ENCODE results near the gene TPCN2.

Gene TPCN2

DNA sequence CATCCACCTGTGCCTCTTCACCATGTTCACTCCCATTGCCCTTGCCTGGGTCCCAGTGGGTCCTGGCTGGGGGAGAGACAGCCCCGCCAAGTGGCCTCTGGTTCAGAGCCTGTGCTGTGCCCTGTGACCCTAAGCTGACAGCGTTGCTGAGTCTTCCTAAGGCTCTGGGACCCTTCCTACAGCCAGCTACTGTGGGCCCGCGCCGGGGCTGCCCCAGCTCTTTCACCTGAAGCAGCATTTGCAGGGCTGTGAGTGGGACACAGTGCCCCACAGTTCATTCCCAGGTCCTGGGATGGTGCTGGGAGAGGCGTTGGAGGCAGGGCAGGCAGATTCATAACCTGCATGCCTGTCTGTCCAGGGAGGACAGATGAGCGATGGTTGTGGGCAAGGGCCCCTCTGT is 10.7 kb downstream of the TPCN2 start:
- peaks cover 4% of the 10 kb centered on the region; the same call in 1 of the 2 replicates for H3K79me2 ChIP-seq (ENCODE audit: insufficient read depth, low read length)
- H4K20me1 ChIP-seq (ENCODE audit: low read depth, low read length) = no peaks in the 10 kb centered on the region
- H3K27ac ChIP-seq (ENCODE audit: low read depth, low read length) = no peak overlapping the region
- H3K4me3 ChIP-seq (ENCODE audit: insufficient read depth, low read length, poor library complexity, severe bottlenecking) = no peak overlapping the region
- no peak overlapping the region for H2AFZ ChIP-seq (ENCODE audit: low read depth, low read length, severe bottlenecking)
- H3K9ac ChIP-seq (ENCODE audit: low read length) = no peak overlapping the region
- H3K4me2 ChIP-seq (ENCODE audit: low read depth, low read length, poor library complexity, severe bottlenecking) = no peak overlapping the region
- no peaks in the 10 kb centered on the region for H3K9me2 ChIP-seq (replicated peaks; ENCODE audit: insufficient read depth, low read length)
- no peaks in the 10 kb centered on the region for H3K9me3 ChIP-seq (ENCODE audit: insufficient read depth, low read length)
- H3K27me3 ChIP-seq (ENCODE audit: low read length) = no peaks in the 10 kb centered on the region
- TF ChIP-seq, protein P1, sequence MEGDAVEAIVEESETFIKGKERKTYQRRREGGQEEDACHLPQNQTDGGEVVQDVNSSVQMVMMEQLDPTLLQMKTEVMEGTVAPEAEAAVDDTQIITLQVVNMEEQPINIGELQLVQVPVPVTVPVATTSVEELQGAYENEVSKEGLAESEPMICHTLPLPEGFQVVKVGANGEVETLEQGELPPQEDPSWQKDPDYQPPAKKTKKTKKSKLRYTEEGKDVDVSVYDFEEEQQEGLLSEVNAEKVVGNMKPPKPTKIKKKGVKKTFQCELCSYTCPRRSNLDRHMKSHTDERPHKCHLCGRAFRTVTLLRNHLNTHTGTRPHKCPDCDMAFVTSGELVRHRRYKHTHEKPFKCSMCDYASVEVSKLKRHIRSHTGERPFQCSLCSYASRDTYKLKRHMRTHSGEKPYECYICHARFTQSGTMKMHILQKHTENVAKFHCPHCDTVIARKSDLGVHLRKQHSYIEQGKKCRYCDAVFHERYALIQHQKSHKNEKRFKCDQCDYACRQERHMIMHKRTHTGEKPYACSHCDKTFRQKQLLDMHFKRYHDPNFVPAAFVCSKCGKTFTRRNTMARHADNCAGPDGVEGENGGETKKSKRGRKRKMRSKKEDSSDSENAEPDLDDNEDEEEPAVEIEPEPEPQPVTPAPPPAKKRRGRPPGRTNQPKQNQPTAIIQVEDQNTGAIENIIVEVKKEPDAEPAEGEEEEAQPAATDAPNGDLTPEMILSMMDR (IDR thresholded peaks at IDR 0.05; ENCODE audit: insufficient read depth, low read length, poor library complexity, severe bottlenecking) = no peak
- TF ChIP-seq EZH2phosphoT487 (conservative IDR thresholded peaks at IDR 0.05; ENCODE audit: low read length) = no peak
- no peaks in the 10 kb centered on the region for H3K36me3 ChIP-seq (ENCODE audit: low read length)
- H3F3A ChIP-seq (ENCODE audit: insufficient read depth) = peaks cover 16% of the 10 kb centered on the region

DNA sequence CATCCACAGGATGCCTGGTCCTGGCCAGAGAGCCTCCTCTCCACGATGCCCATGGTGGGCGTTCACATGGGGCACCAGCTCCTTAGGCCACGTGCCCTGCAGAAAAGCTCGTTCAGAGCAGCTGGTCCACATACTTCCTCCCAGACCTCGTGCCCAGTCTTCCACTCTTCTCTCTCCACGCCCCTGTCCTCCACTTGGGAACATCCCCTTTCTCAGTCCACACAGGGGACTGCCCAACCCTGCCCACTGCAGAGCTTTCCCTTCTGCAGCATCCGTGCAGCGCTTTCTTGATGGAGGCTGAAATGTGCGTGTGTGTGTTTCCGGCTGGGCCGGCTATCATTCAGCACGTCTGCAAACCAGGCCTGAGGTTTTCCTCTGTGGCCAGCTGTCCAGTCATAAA is 11.3 kb downstream of the TPCN2 start:
- Histone ChIP-seq H3K27ac (ENCODE audit: low read depth, low read length) (no peak overlapping the region), H3K9ac (ENCODE audit: low read length) (no peak overlapping the region), H3K79me2 (ENCODE audit: insufficient read depth, low read length) (peaks cover 4% of the 10 kb centered on the region; the same call in 1 of the 2 replicates), H3K4me2 (ENCODE audit: low read depth, low read length, poor library complexity, severe bottlenecking) (no peak overlapping the region), H3K4me3 (ENCODE audit: insufficient read depth, low read length, poor library complexity, severe bottlenecking) (no peak overlapping the region), H3K9me3 (ENCODE audit: insufficient read depth, low read length) (no peaks in the 10 kb centered on the region), H3F3A (ENCODE audit: insufficient read depth) (peaks cover 15% of the 10 kb centered on the region), H3K9me2 (replicated peaks; ENCODE audit: insufficient read depth, low read length) (no peaks in the 10 kb centered on the region), H3K27me3 (ENCODE audit: low read length) (no peaks in the 10 kb centered on the region), H2AFZ (ENCODE audit: low read depth, low read length, severe bottlenecking) (no peak overlapping the region), H3K36me3 (ENCODE audit: low read length) (no peaks in the 10 kb centered on the region), H4K20me1 (ENCODE audit: low read depth, low read length) (no peaks in the 10 kb centered on the region)
- no peak for TF ChIP-seq EZH2phosphoT487 (conservative IDR thresholded peaks at IDR 0.05; ENCODE audit: low read length)
- TF ChIP-seq, protein P1 (IDR thresholded peaks at IDR 0.05; ENCODE audit: insufficient read depth, low read length, poor library complexity, severe bottlenecking) = no peak

DNA sequence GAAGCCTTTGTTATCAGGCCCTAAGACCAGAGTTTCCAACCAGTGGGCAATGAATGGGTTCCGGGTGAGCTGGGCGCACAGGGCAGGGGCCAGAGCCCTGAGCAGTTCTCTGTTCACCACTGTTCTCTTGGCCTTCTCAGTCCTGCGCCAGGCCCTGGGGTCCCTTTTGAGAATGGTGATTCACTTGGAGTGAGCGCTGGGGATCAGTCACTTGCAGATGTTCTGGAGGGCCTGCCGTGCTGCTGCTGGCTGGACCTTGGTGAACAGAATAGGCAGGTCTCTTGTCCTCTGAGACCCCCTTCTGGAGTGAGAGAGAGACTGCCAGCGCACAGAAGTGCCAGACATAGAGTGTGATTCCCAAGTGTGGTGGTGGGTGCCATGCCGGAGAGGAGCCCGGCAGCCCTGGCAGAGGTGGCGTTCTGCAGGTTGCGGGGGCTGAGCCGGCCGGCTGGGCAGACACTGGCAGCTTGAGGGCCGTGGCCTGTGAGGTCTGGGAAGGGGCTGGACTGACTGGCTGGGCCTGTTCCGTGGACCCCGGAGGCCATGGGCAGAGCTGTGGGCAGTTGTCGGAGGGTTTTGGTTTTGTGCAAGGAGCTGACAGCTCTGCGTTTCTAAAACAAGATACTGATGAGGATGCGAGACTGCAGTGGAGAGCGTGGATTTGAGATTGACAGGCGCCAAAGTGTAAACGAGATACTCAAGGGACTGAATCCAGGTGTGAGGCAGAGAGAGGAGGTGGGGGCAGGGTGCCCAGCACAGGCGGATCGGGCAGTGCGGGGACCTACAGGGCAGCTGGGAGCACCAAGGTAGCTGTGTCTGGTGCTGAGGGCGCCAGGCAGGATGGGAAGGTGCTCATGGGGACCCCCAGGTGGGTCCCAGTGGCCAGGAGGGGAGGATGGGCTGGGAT is 12.3 kb downstream of the TPCN2 start:
- no peak overlapping the region for H2AFZ ChIP-seq (ENCODE audit: low read depth, low read length, severe bottlenecking)
- no peaks in the 10 kb centered on the region for H3K9me3 ChIP-seq (ENCODE audit: insufficient read depth, low read length)
- no peak overlapping the region for H3K27ac ChIP-seq (ENCODE audit: low read depth, low read length)
- H3F3A ChIP-seq (ENCODE audit: insufficient read depth) = peaks cover 7% of the 10 kb centered on the region
- H3K27me3 ChIP-seq (ENCODE audit: low read length) = no peaks in the 10 kb centered on the region
- H4K20me1 ChIP-seq (ENCODE audit: low read depth, low read length) = no peaks in the 10 kb centered on the region
- H3K9me2 ChIP-seq (replicated peaks; ENCODE audit: insufficient read depth, low read length) = no peaks in the 10 kb centered on the region
- TF ChIP-seq EZH2phosphoT487 (conservative IDR thresholded peaks at IDR 0.05; ENCODE audit: low read length) = no peak
- TF ChIP-seq, protein P1 (IDR thresholded peaks at IDR 0.05; ENCODE audit: insufficient read depth, low read length, poor library complexity, severe bottlenecking) = no peak
- H3K4me3 ChIP-seq (ENCODE audit: insufficient read depth, low read length, poor library complexity, severe bottlenecking) = no peak overlapping the region
- no peaks in the 10 kb centered on the region for H3K36me3 ChIP-seq (ENCODE audit: low read length)
- H3K79me2 ChIP-seq (ENCODE audit: insufficient read depth, low read length) = peaks cover 4% of the 10 kb centered on the region; the same call in 1 of the 2 replicates
- H3K4me2 ChIP-seq (ENCODE audit: low read depth, low read length, poor library complexity, severe bottlenecking) = no peak overlapping the region
- no peak overlapping the region for H3K9ac ChIP-seq (ENCODE audit: low read length)

Measured in SU-DHL-6 (cell line).